Thyroid gland (tissue), 4 donors: ENCODE measurements around the gene ABCG1. TPM values are rescaled to one million over a fixed set of nuclear protein-coding genes. Genes with fewer than 3 reads are reported as not detected.
A peak's percentile ranks its signal among the peaks of the same experiment; 100 is the strongest.

Experiments used
- DNase-seq, 2 donors: peaks; one replicate each; pipeline ENCODE4 v3.0.0-alpha.2; 2019
- H3K27ac ChIP-seq, 3 donors: fragments of 200-600 bp; sonication (generic); 1 replicate in 2 of 3; 2 replicates in 1 of 3; pipeline ENCODE4 v1.5.1; 2016 to 2019; ENCODE audit warnings: mild to moderate bottlenecking in 1 of 3, moderate library complexity in 1 of 3
- H3K27me3 ChIP-seq: fragments of 200-600 bp; sonication (generic); one replicate; pipeline ENCODE4 v1.5.1; 2019
- H3K36me3 ChIP-seq, 2 donors: fragments of 200-600 bp; sonication (generic); one replicate each; pipeline ENCODE4 v1.5.1; 2016 to 2019
- H3K4me1 ChIP-seq, 2 donors: fragments of 200-600 bp; sonication (generic); one replicate each; pipeline ENCODE4 v1.5.1; 2017 to 2019
- H3K4me3 ChIP-seq, 3 donors: fragments of 200-600 bp; sonication (generic); replicated peaks in 1 of 3; 1 replicate in 2 of 3; 2 replicates in 1 of 3; pipeline ENCODE4 v1.5.1; 2016; ENCODE audit warnings: mild to moderate bottlenecking in 1 of 3
- H3K9me3 ChIP-seq: fragments of 200-600 bp; sonication (generic); one replicate; pipeline ENCODE4 v1.5.1; 2017
- CTCF ChIP-seq, 6 experiments: fragments of 200-600 bp in 3 of 6; fragments of 450-650 bp in 3 of 6; sonication (generic) in 3 of 6; IDR thresholded peaks; one replicate each; pipeline ENCODE4 v1.5.1; 2016 to 2019; ENCODE audit warnings: antibody characterized with exemption in 6 of 6, mild to moderate bottlenecking in 2 of 6, inconsistent platforms in 1 of 6, moderate library complexity in 1 of 6
- POLR2A ChIP-seq, 2 donors: fragments of 450-650 bp; IDR thresholded peaks; one replicate each; pipeline ENCODE4 v1.6.1; 2017; ENCODE audit warnings: antibody characterized with exemption in 2 of 2, mild to moderate bottlenecking in 2 of 2, moderate library complexity in 1 of 2
- WGBS, 2 donors: methylation state at CpG; one replicate each; pipeline ENCODE4 v1.1.5; 2017; 5-methylcytosine and 5-hydroxymethylcytosine counted together
- intact Hi-C: fragments of 100-400 bp; cut with DNase I; formaldehyde crosslinking; loops from one replicate; pipeline ENCODE4 v1.15.1; 2023
- total RNA-seq, 4 donors: library from RNA; depleted of rRNA; stranded (reverse); fragments of >200 nt; gene quantifications; one replicate each; pipeline ENCODE4 v1.2.3, GENCODE V29; 2016

Gene ABCG1
- total RNA-seq, 4 donors from 2014 or later = 13.8 to 34.1 (median 18.9) TPM

GRCh38 chr21:42260121-42260520 is 41.2 kb downstream of the ABCG1 start:
- TF ChIP-seq POLR2A (IDR thresholded peaks at IDR 0.05) (no peak), CTCF (IDR thresholded peaks at IDR 0.05) (no peak)
- intact Hi-C loops = no loop called here
- H3K36me3 ChIP-seq = no peaks in the 10 kb centered on the region
- no peak overlapping the region for H3K4me3 ChIP-seq
- no peak for DNase-seq
- H3K27ac ChIP-seq = no peak overlapping the region
- H3K4me1 ChIP-seq = peaks cover 3 to 41% of the 10 kb centered on the region in 2 donors
- H3K9me3 ChIP-seq = no peaks in the 10 kb centered on the region
- H3K27me3 ChIP-seq = no peaks in the 10 kb centered on the region
- 90 to 93% methylated on average over 7 of the region's 10 CpGs for WGBS, 2 donors

GRCh38 chr21:42261829-42262200 is 42.9 kb downstream of the ABCG1 start:
- Histone ChIP-seq H3K27me3 (no peaks in the 10 kb centered on the region), H3K27ac (peak overlapping the region in 2 of 3 donors; percentile 18 to 70), H3K4me3 (no peak overlapping the region), H3K9me3 (no peaks in the 10 kb centered on the region), H3K4me1 (peaks cover 3 to 41% of the 10 kb centered on the region in 2 donors), H3K36me3 (no peaks in the 10 kb centered on the region)
- TF ChIP-seq CTCF (IDR thresholded peaks at IDR 0.05) (no peak), POLR2A (IDR thresholded peaks at IDR 0.05) (no peak)
- WGBS, 2 donors = 76 to 85% methylated on average over 7 of the region's 7 CpGs
- DNase-seq = no peak
- intact Hi-C loops = no loop called here

- WGBS, 2 donors = 72 to 74% methylated on average over 6 to 11 of the region's 11 CpGs
- peaks cover 3 to 48% of the 10 kb centered on the region in 2 donors for H3K4me1 ChIP-seq
These were observed 43.9 kb downstream of the ABCG1 start for GRCh38 chr21:42262831-42263231.

GRCh38 chr21:42263591-42264131 is 44.7 kb downstream of the ABCG1 start:
- Histone ChIP-seq H3K4me1 (peaks cover 3 to 51% of the 10 kb centered on the region in 2 donors), H3K36me3 (no peaks in the 10 kb centered on the region), H3K9me3 (no peaks in the 10 kb centered on the region), H3K27me3 (no peaks in the 10 kb centered on the region), H3K4me3 (no peak overlapping the region), H3K27ac (peak overlapping the region; percentile 41 to 70 (median 52))
- 65 to 66% methylated on average over 17 to 18 of the region's 18 CpGs for WGBS, 2 donors
- peak in 1 of 2 donors; percentile 26 for DNase-seq
- TF ChIP-seq CTCF (IDR thresholded peaks at IDR 0.05) = no peak
- TF ChIP-seq POLR2A (IDR thresholded peaks at IDR 0.05) = no peak
- intact Hi-C loops = no loop called here

More at GRCh38 chr21:42262831-42263231, 43.9 kb downstream of the ABCG1 start:
- intact Hi-C loops = no loop called here
- H3K27me3 ChIP-seq = no peaks in the 10 kb centered on the region
- TF ChIP-seq POLR2A (IDR thresholded peaks at IDR 0.05) (no peak), CTCF (IDR thresholded peaks at IDR 0.05) (no peak)
- DNase-seq = peak; percentile 33
- H3K9me3 ChIP-seq = no peaks in the 10 kb centered on the region
- H3K36me3 ChIP-seq = no peaks in the 10 kb centered on the region
- peak overlapping the region; percentile 41 to 70 (median 52) for H3K27ac ChIP-seq
- H3K4me3 ChIP-seq = no peak overlapping the region

GRCh38 chr21:42264245-42265195 is 45.6 kb downstream of the ABCG1 start:
- no peaks in the 10 kb centered on the region for H3K36me3 ChIP-seq
- WGBS, 2 donors = 86% methylated on average over 13 of the region's 13 CpGs
- no peak for TF ChIP-seq CTCF (IDR thresholded peaks at IDR 0.05)
- TF ChIP-seq POLR2A (IDR thresholded peaks at IDR 0.05) = no peak
- no peak overlapping the region for H3K4me3 ChIP-seq
- intact Hi-C loops = no loop called here
- no peaks in the 10 kb centered on the region for H3K9me3 ChIP-seq
- H3K4me1 ChIP-seq = peaks cover 3 to 45% of the 10 kb centered on the region in 2 donors
- no peaks in the 10 kb centered on the region for H3K27me3 ChIP-seq
- DNase-seq = no peak
- H3K27ac ChIP-seq = peak overlapping the region in 2 of 3 donors; percentile 41 to 70
